Astrocyte of the spinal cord (primary cell): ENCODE results near the gene ADGRE1.

Source experiments
- DNase-seq: peaks from one replicate; pipeline ENCODE4 v3.0.0; 2011; ENCODE audit warnings: low read depth, low spot score
- H3K4me3 ChIP-seq: 2 replicates; pipeline ENCODE4 v1.5.1; 2011; ENCODE audit warnings: low read depth, mild to moderate bottlenecking, low read length, moderate library complexity
- in situ Hi-C: cut with HindIII; loops from 2 replicates; pipeline ENCODE4 v1.10.0; 2017; ENCODE audit warnings: low sequenced_read_pairs
- TF ChIP-seq, protein P1 (sequence below): IDR thresholded peaks from 2 replicates; pipeline ENCODE4 v1.5.1; 2012; ENCODE audit warnings: low read depth, mild to moderate bottlenecking, low read length, inconsistent platforms

The ADGRE1 gene

DNA sequence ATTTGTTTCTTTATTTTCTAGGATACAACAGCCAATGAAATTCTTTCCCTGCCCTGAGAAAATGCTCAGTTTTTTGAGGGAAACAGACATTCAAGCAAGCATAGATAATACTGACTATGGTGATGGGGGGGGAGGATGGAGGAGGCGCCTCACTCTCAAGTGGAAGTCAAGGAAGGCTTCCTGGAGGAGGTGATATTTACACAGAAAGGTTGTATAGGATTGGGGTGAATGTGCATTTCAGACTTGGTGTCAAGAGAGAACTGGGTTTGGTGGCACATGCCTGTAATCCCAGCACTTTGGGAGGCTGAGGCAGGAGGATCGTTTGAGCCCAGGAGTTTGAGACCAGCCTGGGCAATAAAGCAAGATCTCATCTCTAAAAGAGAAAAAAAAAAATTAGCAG lies 12.2 kb upstream of the ADGRE1 start:
- no peak overlapping the region for H3K4me3 ChIP-seq
- no peak for DNase-seq
- in situ Hi-C loops, result no loop called here
- TF ChIP-seq, protein P1, sequence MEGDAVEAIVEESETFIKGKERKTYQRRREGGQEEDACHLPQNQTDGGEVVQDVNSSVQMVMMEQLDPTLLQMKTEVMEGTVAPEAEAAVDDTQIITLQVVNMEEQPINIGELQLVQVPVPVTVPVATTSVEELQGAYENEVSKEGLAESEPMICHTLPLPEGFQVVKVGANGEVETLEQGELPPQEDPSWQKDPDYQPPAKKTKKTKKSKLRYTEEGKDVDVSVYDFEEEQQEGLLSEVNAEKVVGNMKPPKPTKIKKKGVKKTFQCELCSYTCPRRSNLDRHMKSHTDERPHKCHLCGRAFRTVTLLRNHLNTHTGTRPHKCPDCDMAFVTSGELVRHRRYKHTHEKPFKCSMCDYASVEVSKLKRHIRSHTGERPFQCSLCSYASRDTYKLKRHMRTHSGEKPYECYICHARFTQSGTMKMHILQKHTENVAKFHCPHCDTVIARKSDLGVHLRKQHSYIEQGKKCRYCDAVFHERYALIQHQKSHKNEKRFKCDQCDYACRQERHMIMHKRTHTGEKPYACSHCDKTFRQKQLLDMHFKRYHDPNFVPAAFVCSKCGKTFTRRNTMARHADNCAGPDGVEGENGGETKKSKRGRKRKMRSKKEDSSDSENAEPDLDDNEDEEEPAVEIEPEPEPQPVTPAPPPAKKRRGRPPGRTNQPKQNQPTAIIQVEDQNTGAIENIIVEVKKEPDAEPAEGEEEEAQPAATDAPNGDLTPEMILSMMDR, result no peak

DNA sequence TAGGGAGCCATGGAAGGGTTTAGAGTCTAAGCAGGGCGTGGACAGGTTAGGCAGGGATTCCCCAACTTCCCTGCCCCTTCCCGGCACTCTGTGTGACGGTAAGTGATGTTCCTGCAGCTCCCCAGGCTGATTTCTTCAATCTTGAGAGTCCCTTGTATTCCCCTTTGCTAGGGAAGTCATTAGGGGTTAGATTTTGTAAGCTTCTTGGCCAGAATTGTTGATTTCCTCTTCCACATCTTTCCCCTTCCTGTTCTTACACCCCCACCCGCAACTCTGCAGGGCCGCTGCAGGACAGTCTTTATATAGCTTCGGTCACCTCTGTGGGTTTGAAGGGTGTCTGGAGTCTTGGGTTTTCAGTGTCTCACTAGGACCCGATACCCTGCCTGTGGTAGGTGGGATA lies 10.6 kb upstream of the ADGRE1 start:
- in situ Hi-C loops, result no loop called here
- no peak overlapping the region for H3K4me3 ChIP-seq
- TF ChIP-seq, protein P1, result no peak
- DNase-seq, result no peak

DNA sequence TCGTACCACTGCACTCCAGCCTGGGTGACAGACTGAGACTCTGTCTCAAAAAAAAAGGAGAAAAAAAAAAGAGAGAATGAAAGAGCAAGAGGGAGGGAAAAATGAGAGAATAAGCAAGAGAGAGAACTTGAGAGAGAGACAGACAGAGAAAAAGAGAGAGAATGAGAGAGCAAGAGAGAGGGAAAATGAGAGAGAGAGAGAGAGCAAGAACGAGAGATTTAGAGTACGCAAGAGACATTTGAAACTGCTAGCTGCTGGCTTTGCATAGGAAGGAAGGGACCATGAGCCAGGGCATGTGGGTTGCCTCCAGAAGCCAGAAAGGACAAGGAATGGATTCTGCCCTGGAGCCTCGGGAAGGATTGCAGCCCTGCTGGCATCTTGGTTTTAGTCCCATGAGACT lies 9.6 kb upstream of the ADGRE1 start:
- in situ Hi-C loops, result no loop called here
- no peak for DNase-seq

DNA sequence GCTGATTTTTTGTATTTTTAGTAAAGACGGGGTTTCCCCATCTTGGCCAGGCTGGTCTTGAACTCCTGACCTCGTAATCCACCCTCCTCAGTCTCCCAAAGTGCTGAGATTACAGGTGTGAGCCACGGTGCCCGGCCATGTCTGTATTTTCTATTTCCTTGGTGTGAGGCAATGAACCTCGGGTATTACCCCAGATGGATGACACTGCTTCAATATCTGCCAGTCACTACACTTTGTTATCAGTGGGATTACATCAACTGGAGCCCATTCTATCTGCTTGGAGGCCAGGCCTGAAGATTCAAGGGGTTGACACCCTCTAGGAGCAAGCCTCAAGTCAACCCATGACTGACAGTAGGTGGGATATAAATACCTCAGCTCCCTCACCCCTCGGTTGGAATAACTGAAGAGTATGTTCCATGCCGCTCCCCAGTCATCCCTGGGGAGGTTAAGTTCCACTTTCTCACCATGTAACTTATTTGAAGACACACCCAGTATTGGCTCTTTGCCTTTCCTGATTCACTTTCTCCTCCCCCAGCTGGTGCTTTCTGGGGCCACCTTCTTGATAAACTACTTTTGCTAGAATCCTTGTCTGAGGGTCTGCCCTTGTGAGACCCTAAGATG lies 992 bp upstream of the ADGRE1 start:
- TF ChIP-seq, protein P1, result no peak
- no peak overlapping the region for H3K4me3 ChIP-seq
- no peak for DNase-seq
- in situ Hi-C loops, result no loop called here

More for the DNA sequence above, 9.6 kb upstream of the ADGRE1 start:
- TF ChIP-seq, protein P1, result no peak
- no peak overlapping the region for H3K4me3 ChIP-seq

DNA sequence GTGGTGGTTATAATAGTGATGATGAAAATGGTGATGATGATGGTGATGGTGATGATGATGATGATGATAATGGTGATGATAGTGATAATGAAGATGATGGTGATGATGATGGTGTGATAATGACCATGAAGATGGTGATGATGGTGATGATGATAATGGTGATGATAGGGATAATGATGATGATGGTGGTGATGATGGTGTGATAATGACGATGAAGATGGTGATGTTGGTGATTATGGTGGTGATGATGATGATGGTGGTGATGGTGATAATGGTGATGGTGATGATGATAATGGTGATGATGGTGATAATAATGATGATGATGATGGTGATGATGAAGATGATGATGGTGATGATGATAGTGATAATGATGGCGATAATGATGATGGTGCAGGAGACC lies 1.6 kb downstream of the ADGRE1 start:
- TF ChIP-seq, protein P1, result no peak
- no peak overlapping the region for H3K4me3 ChIP-seq

DNA sequence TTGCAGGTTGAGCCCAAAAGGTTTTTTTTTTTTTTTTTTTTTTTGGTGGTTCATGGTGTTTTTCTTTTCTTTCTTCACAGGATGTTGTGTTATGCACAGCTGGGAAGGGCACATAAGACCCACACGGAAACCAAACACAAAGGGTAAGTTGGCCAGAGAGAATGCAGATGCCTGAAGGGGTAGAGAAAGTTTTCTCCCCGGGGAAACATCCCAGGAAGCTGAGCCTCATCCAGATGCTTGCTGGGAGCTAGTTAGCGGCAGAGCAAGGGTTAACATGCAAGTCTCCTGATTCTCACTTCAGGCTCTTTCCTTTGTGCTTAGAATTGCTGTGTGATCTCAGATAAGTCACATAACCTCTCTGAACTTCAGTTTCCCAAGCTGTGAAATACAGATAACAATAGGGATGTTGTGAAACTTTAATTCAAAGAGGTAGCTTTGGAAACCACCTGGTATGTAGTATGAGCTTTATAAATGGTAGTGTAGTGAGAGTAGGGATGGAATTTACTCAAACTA lies 3.1 kb downstream of the ADGRE1 start:
- no peak for DNase-seq
- H3K4me3 ChIP-seq, result no peak overlapping the region
- TF ChIP-seq, protein P1, result no peak
- in situ Hi-C loops, result no loop called here

More for the DNA sequence above, 1.6 kb downstream of the ADGRE1 start:
- no peak for DNase-seq
- in situ Hi-C loops, result no loop called here
